GM19351 (cell line): Measurements from ENCODE around the gene TUBGCP2.

Source experiments
- ATAC-seq: cut with Tn5 transposase; IDR thresholded peaks from one replicate; pipeline ENCODE4 v1.9.1; 2021; ENCODE audit warnings: mild to moderate bottlenecking, moderate library complexity; ENCODE audit not compliant: unreplicated experiment

The TUBGCP2 gene

DNA sequence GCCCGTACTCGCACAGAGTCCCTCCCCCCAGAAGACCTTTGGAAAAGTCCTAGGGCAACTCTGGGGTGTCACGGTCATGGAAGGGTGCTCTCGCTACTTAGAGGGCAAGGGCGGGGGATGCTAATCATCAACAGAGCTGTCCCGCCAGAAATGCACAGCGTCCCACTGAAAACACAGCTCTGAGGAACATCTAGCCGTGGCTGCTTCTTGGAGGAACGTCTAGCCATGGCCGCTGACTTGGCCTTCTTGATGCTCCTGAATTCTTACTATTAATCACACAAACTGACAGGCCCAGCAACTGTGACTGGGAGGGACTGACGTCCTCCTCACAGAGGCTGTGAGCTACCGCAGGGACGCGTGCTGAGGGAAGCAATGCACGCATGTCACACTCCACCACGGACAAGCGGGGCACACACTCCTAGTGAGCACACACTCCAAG, 1.7 kb downstream of the TUBGCP2 start:
- ATAC-seq, result no peak

DNA sequence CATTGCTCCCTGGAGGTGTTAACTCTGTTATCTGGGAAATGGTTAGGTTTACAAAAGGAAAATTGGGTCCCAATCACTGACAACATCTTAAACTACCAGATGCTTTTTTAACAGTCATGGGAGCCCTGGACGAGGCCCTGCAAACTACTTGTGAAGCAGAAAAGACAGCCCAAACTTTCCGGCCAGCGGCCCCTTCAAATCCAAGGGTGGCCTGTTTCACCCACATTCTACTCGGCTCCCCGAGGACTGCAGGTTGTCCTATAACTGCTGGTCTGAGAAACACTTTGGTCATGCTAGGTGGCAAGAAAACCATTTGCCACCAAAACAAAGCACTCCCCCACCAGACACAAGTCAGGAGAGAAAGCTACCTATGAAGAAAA, 2.6 kb downstream of the TUBGCP2 start:
- no peak for ATAC-seq

DNA sequence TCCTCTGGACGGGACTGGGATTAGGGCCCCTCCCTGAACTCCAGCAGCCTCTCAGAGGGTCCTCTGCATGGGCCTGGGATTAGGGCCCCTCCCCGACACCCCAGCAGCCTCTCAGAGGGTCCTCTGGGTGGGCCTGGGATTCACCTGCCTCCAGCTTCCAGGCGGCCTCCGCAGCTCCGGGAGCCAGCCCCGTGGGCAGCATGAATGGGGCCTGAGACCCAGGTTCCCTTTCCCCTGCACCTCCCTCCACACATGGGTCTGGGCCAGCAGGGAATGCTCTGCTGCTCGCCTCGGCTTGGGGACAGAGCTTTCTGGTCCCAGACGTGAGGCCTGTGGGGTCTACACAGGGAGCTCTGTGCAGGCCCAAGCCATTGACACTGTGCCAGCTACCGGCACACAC, 5.5 kb downstream of the TUBGCP2 start:
- no peak for ATAC-seq

DNA sequence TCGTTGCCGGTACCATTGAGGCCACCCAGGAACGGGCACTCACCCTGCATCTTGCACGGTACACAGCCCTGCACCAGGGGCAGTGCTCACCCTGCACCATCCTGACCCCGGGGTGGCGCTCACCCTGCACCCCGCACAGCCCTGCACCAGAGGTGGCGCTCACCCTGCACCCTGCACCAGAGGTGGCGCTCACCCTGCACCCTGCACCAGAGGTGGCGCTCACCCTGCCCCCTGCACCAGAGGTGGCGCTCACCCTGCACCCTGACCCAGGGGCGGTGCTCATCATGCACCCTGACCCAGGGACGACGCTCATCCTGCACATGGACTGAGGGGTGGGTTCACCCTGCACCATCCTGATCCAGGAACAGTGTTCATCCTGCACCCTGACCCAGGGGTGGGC, 6.4 kb downstream of the TUBGCP2 start:
- ATAC-seq, result no peak

DNA sequence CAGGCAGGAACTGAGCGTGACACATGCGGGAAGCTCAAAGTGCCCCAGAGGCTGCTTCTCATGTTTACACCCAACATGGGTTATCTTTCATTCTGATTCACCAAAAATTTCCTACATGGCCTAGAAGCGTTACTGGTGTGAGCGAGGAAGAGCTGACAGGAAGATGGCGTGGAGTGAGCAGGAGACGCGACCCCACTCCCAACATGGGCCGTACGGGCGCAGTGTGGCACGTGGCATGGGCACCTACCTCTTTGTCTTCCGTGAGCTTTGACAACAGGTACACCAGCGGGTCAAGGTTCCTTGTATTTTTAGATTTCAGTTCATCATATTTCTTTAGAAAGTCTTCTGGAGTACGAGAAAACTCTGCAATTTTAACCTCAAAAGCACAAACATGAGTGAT, 8.9 kb downstream of the TUBGCP2 start:
- no peak for ATAC-seq

DNA sequence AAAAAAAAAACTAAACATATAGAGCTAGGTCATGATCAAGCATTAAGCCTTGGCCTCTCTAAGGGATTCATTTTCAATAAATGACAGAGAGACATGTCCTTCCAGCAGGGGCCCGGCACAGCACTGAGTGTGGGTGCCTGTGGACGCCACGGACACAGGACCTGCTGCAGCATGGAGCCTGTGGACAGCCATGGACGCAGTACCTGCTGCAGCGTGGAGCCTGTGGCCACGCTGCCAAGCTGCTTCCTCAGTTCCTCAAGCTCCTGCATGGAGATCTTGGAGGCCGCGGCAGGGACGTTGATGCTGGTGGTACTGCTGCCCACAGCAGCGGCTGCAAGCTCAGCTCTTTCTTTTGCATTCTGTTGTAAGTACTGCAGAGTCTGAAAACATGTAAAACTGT, 9.4 kb downstream of the TUBGCP2 start:
- no peak for ATAC-seq

DNA sequence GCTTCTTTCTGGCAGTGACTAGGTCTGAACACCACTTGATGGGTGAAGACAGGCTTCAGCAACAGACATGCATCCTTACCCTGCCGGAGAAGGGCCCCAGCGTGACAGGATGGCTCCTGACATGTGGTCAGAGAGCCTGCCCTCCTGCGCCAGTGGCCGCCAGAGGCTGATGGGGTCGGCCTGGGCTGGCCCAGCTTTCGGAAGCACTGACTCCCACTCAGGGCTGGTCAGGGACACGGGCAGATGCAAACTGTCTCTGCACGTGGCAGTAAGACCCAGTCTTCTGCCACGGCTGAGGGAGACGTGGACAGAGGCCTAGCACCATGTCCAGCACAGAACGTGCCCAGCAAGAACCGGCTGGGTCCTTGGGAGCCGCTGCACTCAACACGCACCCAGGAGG, 10.2 kb downstream of the TUBGCP2 start:
- no peak for ATAC-seq

DNA sequence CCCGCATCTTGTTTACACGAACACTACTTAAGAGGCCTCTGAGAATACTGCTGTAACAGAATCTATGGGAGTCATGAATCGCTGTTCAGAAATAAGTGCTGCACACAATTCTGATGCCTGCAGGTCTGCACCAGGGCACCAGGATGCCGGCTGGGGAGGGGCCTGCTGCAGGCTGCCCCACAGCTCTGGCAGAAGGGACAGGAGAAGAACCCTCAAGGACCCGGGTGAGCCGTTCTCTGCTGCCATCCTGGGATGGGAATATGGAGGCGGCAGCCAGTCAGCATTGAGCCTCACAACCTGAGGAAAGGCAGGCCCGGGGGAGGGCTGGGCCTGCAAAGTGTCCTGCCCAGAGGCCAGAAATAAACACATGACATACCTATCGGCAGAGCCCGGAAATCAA, 11.2 kb downstream of the TUBGCP2 start:
- no peak for ATAC-seq

DNA sequence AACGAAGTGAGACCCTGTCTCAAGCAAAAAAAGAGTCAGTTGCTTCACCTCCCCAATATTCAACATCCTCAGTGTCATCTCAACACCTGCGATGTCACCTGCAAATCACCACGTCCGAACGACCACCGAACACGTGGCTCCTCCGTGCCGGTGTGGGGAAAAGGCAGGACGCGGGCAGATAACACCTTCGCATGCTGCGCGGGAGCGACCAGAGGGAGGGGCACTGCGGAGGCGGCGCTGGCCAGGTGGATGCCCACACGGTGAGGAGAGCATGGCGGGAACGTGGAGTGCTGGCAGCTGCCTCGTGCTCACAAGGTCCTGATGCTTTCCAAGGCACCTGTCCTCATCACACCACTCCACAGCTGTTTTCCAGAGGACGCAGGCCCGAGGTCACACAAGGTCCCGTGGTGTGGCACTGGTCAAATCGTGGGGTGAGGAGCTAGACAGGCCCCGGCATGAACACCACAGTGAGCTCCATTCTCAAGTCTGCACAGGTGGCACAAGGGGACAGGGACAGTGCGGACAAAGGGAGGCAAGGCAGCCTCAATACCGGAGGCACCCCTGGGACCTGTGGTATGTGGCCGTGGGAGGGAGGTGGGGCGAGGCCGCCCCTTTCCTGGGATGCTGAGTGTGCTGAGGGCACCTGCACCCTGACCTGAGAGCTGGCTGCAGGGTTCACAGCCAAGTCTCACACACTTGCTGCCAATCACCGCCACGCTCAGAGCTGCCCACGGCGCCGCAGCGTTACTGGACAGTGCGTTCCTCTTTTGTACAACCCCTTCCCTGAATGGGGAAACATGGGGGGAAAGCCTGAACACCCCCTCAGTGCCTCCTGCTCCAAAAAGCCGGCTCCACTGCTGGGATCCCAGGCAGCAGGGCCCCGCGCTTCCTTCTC, 13.0 kb downstream of the TUBGCP2 start:
- ATAC-seq, result no peak

DNA sequence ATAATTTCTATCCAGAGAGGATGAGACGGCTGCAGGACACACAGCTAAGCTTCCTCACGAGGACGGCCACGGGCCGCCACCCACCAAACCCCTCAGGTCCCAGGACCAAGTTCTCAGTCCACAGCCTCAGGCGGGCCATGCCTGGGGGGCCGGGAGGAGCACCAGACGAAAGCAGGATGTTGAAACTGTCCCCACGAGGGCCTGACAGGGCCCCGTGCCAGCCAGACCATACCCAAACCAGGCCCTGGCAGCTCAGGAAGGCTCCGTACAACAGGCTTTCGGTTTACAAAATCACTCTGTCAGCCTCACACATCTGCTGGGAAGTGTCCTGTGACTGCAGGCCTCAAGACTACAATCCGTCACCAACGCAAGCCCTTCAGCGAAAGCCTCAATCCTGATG, 14.5 kb downstream of the TUBGCP2 start:
- ATAC-seq, result no peak

DNA sequence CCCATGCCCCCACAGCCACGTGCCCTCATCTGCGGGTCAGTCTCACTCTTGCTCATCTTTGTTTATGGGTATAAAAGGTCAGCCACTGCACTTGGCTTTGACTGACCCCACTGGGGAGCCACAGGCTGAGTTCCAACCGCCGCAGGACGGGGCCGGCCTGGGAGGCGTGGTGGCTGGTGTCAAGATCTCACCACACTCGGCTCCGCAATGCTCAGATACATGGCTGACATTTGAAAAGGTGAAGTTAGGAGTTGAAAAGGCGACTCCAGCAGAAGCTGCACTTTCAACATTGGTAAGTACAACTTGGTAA, 14.9 kb downstream of the TUBGCP2 start:
- ATAC-seq, result no peak

DNA sequence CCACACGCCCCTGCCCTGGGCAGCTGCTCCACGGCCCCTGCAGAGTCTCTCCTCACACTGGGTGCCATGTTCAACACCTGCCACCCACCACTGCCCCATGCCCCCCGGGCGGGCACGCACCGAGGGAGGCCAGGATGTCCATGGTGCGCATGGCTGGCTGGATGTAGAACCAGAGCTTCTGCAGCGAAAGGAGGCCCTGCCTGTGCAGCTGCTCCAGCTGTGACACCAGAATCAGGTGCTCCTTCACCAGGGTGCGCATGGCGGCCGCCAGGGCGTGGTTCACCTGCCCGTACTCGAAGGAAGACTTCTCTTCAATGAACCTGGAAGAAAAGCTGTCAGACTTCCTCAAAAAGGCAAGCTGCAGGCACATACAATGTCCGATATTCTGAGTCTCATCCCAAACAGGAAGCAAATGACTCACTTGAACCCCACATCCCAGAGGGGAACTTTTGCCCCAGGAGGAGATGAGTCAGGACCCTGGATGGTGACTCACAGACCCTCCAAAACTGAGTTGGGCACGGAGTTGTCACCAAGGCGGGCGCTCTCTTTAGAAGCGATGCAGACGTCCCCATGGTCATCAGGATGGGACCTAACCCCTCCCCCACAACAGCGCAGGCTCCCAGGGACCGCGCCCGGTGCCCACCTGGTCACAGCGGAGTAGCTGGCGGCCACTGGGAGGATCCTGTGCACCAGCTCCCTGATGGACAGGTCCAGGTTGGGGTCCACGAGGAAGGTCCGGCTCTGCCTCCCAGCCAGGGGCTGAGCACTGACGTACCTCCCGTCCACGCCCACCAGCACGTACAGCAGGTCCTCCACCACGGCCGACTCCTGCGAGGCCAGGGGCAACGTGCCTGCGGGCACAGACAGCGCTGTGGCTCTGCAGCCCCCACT, 15.5 kb downstream of the TUBGCP2 start:
- no peak for ATAC-seq

DNA sequence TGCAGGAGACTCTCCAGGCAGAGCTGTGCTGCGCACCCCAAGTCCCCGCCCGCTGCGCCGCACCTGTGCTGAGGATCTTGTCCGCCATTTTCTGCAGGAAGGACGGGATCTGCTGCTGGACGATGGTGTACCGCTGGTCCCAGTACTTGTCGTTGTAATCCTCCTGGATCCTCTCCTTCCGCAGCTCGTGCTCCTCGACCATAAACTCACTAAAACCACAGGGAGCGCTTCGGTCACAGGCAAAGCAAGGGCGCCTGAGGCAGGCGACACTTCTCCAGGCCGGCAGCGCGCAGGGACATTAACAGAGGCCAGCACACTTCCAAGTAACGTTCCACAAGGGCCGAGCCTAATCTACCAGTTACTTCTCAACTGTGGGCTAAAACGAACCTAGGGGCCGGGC, 18.9 kb downstream of the TUBGCP2 start:
- no peak for ATAC-seq

DNA sequence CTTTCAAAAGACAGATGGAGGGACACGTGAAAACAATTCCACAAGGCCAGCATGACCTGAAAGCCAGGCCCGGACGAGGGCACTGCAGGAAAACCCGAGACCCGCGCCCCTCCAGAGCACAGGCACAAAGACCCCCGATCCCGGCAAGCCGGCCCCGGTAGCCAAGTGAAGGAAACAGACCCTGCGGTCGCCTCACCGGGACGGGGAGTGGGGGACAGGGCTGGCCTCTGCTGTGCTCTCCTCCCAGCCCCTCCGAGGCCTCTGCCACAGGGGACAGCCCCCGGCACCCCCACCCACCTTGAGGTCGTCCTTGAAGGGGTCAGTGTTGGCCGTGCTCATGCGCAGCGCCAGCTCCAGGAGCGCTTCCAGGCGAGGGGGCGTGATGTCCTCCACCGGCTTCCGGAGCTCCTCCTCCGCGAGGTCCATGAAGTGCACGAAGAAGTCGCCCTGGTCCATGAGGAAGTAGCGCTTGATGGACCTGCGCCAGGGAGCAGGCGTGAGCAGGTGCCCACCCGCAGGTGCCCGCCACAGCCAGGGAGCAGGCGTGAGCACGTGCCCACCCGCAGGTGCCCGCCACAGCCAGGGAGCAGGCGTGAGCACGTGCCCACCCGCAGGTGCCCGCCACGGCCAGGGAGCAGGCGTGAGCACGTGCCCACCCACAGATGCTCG, 20.7 kb downstream of the TUBGCP2 start:
- ATAC-seq, result no peak

DNA sequence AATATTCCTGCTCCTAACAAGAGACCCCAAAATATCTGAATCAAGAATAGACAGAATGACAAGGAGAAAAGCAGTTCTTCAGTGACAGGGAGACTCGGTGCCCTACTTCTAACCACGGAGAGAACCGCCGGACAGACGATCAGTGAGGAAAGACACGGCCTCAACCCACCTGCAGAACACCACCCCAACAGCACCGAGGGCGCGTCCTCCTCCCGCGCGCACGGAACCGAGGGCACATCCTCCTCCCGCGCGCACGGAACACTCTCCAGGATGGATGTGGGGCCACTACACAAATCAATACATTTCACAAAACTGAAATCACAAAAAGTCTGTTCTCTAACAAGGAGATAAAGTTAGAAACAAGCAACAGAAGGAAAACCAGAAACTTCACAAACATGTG, 22.3 kb downstream of the TUBGCP2 start:
- ATAC-seq, result no peak

DNA sequence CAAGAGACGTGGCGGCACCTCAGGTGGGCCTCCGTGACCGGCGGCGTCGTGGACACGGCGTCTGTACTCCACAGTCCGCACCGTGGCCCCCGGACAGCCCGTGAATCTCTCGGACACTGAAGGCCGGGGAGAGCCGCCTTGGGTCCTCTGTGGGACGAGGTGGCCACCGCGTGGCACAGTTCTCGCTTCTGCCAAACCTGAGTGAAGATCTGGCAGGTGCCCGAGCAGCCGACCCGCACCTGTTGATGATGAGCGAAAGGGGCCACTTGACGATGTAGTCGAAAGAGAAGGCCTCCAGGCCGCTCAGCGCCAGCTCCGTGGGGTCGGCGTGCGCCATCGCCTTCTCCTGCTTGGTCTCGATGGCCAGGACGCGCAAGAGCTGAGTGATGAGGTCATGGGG, 23.5 kb downstream of the TUBGCP2 start:
- no peak for ATAC-seq

DNA sequence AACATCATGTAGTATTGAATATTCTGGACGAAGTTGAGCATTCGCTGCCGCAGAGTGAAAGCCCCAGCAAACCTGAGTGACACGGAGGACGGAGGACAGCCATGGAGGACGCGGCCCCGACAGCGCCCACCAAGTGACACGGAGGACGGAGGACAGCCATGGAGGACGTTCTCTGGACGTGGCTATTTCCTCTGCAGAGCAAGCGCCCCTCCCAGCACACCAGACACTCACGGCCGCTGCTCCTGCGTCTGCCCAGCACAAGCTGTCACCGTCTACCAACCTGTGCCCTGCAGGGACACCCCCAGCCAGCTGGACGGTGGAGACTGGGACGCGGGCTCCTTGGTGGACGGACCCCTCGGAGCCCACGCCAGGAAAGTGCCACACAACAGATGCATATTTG, 24.7 kb downstream of the TUBGCP2 start:
- no peak for ATAC-seq

DNA sequence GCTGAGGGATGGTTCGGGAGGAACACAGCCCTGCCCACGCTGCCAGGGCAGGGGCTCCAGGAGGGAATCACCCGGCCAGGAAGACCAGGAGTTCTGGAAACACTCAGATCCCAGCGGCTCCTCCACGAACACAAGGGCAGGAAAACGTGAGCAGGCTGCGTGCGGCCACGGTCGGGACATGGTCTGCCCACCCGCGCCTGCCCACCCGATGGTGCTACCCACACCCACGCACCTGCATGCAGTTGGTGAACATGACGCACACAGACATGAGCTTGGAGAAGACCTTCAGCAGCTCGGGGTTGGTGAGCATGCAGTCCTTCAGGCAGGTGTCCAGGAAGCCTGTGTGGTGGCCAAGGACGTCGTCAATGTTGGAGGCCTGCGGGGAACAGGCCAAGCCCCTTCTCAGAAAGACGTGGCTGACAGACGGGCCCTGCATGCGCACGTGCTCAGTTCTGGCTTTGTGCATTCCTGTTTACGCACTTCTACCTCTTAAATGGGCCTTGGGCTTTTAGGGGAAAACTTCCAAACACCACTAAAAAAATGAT, 25.8 kb downstream of the TUBGCP2 start:
- ATAC-seq, result no peak

DNA sequence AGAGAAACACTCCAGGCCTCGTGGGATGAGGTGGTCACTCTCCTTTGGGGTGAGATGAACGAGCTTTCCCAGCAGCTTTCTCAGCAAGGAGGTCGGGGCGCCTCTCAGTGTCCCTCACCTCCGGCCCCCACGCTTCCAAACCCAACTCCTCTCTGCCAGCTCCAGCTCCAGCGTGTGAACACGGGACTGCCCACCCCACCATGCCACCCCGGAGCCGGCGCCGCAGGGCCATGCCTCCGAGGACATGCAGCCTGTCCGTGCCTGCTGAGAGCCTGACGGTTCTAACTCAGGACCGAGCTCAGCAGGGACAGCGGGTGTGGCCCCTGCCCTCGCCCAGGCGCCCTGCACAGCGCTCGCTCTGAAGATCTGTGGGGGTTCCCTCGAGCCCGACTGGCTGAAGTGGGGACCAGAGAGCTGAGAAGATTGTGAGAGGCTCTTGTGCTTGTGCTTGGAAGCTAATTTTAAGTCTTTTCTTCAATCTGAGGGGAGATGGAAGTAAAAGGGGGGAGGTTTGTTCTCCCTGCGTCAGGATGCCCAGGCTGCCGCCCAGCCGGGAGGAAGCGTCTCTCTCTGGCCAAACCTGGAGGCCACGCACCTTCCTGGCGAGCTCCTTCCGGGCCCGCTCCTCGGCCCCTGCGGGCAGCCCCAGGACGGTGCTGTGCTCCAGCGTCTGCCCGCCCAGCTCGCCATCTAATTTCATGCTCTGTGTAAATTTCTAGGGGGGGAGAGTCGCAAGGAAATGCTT, 26.9 kb downstream of the TUBGCP2 start:
- no peak for ATAC-seq

DNA sequence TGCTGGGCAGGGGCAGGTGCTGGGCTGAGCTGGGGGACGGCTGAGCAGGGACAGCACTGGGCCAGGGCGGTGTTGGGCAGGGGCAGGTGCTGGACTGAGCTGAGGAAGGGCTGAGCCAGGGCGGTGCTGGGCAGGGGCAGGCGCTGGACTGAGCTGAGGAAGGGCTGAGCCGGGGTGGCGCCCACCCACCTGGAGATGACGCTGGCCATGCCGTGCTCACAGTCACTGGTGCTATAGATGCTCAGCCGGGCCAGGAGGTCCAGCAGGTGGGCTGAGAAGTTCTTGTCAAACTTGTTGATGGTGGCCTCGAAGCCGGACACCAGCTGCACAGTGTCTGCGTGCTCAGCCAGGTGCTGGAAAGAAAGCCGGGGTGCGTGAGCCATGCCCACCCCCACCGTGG, 27.6 kb downstream of the TUBGCP2 start:
- no peak for ATAC-seq
